Colon (tissue), 2 donors: Measurements from ENCODE around the gene ZGPAT.

Experiments
- FAIRE-seq: peaks from 2 replicates; lab custom pipeline; 2012; peaks lifted over from hg19 to GRCh38; lab: Jason Lieb, UNC
- donor health status: control.
- donor health status: control.

Gene ZGPAT

DNA sequence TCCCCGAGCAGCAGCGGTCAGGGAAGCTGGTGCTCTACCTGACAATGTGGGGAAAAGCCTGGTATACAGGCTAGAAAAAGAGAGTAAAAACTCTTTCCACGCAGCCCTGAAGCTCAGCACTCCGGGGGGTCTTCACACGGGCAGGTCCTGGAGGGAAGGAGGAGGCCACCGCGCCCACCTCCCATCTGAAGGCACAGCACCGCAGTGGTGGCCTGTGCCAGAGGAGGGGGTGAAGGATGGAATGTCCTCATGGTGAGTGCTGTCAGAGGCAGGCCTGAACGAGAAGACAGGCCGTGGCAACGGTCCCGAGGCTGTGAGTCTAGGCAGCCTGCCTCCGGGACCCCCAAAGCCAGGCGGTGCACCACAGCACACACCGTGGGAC, 37.6 kb downstream of the ZGPAT start:
- no peak for FAIRE-seq

DNA sequence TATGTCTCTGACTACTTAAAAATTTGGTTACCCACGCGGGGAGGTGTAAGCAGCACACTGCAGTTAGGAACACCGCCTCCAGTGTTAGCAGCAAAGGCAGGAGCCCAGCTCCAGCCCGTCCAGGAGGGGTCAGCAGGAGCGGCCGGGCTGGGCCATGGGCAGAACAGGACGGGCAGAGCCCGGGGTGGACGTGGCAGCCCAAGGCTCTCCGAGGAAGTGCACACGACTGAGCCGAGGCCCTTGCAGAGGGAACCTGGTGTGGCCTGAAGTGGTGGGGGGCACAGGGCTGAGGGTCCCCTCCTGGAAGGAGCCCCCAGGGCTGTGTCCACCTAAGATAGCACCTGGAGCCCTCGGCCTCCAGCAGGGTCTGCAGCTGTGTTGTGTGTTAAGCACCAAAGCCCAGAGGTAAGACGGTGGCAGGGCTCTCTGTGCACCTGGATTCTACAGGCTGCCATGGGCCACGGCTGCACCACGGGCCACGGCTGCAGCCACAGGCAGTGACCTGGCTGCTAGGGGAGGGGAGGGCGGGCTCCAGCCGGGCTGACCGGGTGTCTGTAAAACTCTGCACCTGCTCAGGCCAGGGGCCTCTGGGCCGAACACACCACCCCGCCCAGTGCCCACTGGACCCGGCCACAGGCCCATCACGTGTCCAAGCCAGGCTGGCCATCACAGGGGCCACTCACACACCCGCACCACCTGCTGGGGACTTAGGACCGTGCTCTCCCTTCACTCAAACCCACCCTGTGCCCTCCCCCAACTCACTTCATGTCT, 38.3 kb downstream of the ZGPAT start:
- FAIRE-seq: no peak

DNA sequence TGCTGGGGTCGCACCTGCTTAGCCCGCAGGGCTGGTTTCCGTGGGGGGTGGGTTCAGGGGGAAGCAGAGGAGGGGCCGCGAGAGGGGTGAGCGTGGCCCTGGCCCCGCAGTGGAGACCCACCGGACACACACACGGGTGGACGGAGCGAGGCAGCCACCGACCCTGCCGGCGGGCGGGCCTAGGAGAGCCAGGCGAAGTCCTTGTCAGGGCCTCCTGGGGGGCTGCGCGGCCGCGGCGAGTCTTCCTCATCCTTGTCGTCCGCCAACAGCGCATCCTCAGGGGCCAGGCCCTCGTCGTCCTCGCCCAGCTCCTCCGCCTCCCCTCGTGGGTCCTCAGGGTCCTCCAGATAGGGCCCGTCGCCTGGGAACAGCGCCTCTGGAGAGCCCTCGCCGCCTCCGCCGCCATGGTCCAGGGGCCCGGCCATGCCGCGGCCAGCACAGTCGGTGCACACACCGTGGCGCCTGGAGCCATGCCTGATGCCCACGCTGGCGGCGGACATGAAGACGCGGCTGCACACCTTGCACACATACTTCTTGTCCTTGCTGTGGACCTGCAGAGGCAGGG, 39.0 kb downstream of the ZGPAT start:
- FAIRE-seq: no peak

DNA sequence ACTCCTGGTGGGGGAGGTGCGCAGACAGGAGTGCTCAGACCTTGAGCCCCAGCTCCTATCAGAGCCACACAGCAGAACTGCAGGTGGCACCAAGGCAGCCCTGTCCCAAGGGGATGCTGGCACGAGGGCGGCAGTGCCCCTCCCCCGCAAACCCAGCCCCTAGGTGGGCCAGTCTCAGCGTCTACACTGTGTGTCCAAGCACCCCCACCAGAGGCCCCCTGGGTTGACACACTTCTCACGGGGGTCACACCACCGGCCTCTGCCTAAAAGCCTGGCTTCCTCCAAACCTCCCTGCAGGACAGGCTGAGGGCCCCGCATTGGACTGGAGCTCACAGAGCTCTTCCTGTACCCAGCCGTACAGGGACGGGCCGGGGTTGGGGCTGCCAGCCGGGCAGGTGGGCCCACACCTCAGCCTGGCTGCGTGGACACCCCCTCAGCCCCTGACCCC, 39.8 kb downstream of the ZGPAT start:
- no peak for FAIRE-seq

DNA sequence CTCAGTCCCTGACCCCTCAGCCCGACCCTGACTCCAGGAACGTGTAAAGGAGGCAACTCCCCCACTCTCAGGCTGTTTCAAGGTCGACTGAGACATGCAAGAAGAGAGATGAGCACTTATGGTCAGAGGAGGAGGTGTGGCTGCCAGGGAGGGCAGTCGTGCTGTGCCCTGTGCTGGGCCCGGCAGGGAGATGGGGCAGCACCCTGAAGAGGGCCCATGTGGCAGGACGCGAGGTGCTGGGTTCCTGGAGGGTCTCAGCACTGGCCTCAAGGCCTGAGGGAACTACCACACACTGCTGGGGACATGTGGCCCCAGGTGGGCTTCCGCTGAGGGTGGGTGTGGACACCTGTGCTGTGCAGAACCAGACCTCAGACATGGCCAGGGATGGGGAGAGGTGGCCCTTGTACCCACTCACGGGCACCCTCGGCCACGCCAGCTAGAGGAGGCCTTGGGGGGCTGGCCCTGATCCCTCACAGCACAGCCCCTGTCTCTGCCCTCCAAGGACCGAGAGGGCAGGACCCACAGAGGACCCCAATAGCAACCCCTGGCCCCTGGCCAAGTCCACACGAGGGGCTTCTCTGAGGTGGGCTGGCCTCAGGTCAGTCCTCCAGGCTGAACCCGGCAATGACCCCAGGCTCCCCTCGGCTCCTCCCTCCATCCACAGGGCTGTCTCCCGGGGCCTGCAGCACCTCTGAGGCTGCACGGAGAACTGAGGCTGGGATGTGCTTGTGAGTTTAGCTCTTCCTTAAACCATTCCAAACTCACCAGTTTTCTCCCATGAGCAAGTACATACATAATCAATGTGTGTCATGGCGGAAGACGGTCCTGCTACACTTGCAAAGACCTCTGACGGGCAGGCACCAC, 40.5 kb downstream of the ZGPAT start:
- FAIRE-seq: no peak

DNA sequence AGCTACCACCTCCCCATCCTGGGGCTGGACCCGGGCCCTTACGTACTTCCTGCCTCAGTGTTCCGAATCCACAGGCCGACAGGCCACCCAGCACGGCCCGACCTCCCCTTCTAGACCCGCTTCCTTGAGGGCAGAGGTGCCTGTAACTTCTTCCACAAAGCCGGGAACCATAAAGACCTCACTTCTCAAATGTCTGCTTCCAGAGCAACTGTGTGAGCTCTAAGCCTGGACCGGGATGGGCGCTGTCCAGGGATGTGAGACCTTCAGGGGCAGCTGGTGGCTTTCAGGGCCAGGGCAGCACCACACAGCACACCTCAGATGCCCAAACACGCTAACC, 41.1 kb downstream of the ZGPAT start:
- FAIRE-seq: no peak

DNA sequence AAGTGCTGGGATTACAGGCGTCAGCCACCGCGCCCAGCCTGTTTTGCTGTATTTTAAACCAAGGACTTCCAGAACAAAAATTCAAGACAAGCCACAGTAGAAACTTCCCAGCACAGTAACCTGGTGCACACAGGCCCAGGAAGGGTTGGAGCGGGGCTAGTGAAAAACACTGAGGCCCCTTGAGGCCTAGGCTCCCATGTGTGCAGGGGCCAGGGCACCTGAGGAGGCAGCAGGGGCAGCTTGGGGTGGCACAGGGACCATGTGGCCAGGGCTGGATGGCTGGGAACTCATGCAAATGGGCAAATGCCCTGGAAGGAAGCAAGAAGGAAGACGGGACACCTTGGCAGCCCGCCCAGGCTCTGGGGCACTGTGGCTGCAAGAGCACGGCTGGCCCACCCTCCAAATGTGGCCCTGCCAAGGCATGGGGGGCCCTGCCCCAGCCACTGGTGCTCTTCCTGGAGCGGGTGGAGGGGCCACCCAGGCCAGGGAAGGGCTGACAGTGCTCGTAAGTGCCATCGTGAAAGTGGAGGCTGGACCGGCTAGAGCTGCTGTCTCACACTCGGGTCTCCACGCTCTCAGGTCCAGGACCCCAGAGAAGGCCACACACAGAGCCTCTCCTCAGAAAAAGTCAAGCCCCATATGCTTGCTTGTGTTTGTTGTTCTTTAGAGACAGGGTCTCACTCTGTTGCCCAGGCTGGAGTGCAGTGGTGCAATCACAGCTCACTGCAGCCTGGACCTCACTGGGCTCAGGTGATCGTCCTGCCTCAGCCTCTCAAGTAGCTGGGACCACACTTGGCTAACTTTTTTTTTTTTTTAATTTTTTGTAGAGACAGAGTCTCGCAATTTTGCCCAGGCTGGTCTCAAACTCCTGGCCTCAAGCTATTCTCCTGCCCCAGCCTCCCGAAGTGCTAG, 42.0 kb downstream of the ZGPAT start:
- no peak for FAIRE-seq

DNA sequence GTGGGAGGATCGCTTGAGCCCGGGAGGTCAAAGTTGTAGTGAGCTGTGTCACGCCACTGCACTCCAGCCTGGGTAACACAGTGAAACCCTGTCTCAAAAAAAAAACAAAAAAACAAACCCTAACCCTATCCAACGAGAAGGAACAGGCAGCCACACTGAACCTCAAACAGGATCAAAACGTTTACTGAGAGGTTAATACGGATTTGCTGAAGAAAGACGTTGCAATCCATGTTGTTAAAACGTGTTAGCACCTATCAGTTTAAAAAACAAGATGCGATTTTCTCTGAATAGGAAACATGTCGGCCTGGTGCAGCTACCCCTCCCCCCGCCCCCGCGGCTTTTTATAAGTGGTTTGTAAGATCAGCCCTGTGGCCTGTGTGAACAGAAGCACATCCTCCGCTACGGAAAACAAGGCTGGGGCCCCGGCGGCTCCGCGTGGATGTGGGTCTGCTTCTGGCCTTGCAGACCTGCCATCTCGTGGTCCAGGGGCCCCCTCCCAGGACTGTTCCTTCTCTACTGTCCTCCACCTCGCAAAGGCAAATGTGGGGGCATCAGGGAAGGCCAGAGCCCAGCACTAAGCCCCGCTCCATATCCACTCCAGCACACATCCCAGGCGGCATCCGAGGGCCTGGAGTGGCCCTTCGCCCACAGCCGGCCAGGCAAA, 43.1 kb downstream of the ZGPAT start:
- no peak for FAIRE-seq

DNA sequence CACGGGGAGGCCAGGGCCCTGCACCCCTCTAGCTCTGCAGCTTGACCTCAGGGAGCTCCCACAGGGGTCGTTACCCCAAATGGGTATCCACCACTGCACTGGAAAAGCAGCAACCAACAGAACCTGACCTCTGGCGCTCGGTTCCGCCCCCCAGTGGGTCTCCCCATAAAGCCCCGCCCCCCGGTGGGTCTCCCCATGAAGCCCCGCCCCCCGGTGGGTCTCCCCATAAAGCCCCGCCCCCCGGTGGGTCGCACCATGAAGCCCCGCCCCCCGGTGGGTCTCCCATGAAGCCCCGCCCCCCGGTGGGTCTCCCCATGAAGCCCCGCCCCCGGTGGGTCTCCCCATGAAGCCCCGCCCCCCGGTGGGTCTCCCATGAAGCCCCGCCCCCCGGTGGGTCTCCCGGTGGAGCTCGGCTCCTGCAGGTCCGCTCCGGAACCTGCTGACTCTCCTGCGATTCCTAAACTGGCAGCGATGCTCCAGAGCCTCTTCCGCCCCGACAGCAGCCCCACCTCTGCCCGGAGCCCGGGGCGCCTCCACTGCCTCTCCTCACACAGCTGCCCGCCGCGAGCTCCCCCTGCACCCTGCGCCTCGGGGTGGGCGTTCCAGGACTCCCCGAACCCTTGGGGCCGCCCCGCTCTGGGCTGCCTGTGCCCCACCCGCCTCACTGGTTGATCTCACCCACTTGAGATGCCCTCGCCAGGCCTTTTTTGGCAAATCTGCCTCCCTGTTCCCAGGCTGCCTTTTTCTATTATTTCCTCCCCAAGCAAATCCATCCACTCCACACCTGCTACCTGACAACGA, 43.8 kb downstream of the ZGPAT start:
- no peak for FAIRE-seq

DNA sequence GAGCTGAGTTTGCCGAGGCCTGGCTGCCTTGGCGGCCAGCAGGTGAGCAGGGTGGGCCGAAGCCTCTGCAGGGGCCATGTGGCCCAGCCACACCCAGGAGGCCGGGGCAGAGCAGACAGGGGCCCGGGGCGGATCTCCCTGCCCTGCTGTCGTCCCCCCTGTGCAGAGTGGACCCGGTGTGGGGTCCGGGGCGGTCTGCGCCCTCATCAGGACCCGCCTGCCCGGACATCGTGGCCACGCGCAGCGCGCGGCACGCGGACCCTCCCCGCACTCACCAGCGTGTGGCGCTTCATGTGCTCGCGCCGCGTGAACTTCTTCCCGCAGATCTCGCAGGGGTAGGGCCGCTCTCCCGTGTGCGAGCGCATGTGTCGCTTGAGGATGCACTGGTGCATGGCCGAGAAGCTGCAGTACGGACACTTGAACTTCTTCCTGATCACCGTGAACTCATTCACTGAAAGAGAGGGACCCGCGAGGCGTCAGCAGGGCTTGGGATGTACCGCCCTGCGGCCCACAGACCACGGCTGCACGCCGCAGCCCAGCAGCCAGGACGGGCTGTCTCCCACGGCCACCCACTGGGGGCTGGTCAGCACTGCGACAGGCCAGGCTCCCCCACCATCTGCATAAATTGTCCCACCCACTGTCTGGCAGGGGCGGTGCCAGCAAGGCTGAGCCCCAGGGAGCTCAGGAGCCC, 44.7 kb downstream of the ZGPAT start:
- no peak for FAIRE-seq

DNA sequence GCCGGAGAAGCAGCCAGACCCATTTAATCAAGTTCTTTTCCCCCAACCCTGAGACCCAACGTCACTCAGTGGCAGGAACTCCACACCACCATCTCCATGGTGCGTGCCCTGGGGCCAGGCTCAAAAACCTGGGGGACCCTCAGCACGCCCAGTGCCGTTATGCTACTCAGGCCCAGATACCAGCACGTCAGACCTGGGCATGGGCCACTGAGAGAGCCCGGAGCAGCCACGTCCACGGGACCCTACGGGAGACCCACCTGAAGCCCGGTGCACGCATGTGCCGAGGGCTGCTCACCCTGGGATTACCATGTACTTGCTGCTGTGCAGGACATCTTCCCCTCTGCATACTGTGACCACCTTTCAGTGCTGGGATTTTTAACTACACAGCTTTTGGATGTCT, 45.5 kb downstream of the ZGPAT start:
- no peak for FAIRE-seq

DNA sequence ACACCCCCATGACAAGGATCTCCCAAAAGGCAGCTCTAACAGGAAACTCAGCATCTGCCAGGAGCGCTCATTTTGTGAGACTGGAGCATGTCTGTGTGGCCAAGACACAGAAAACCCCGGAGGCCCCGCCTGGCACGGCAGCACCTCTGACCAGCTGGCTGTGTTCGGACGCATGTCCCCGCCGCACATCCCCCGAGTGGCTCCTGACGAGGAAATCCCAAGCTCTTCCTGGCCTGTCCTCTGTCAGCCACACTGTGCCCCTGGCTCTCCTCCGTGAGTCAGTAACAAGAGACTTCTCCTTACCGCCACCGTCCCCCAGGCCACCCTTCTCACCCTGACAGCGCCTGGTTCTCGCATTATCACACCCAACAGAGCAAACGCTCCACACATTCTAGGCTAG, 46.2 kb downstream of the ZGPAT start:
- no peak for FAIRE-seq

DNA sequence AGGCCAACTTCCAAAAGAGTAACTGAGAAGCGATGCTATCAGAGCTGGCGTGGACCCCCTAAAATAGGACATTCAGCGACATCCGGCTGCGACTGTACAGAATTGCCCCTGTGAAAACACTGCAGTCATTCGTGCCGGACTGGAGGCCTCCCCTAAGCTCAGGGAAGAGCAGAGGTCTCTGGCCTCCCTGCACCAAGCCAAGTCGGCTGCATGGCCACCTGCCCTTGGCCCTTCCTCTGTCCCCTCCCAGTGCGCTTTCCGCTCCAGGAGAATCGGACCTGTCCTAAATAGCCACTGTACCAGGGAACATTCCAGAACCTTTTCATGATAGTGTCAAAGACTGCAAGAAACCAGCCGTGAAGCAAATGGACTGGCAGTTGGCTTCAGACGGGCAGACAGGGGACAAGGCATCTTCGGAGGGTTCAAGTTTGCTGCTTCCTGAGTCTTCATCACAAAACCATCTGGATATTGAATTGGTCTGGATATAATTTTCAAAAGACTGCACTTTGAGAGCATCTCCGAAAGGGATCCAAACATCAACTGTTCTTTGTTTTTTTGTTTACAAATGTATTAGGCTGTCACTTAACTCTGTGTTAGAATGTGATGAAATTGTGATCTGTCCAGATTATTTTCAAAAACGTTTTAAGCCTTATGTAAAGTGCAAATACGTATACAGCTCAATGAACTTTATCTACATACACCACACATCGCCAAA, 48.3 kb downstream of the ZGPAT start:
- no peak for FAIRE-seq

DNA sequence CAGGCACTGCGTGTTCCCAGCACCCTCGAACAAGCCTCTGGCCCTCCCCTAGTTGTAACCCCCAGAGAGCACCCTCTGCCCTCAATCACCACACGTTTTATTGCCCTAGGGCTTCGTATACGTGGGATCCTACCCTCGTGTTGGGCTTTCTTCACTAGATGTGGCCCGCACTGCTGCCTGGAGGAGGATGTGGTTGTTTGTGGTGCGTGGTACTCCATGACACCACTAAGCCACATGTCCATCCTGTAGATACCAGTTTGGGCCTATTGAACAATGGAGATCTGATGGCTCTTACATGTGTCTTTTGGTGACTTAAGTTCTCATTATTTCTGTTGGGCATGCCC, 48.8 kb downstream of the ZGPAT start:
- FAIRE-seq: no peak

DNA sequence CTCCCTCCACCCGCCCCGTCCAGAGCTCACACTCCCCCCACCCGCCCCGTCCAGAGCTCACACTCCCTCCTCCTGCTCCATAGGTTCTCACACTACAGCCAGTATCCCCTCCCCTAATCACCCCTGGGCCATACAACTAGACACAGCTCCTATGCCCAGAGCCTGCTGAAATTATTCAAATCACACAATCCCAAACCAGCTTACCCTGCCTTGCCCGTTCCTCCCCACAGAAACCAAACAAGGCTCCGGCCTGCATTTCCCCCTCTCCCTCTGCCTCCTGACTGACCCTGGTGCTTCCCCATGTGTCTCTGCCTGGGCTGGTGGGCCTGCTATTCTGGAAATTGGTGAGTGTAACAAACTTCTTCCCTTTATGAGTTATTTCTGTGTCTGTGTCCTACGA, 50.3 kb downstream of the ZGPAT start:
- no peak for FAIRE-seq

DNA sequence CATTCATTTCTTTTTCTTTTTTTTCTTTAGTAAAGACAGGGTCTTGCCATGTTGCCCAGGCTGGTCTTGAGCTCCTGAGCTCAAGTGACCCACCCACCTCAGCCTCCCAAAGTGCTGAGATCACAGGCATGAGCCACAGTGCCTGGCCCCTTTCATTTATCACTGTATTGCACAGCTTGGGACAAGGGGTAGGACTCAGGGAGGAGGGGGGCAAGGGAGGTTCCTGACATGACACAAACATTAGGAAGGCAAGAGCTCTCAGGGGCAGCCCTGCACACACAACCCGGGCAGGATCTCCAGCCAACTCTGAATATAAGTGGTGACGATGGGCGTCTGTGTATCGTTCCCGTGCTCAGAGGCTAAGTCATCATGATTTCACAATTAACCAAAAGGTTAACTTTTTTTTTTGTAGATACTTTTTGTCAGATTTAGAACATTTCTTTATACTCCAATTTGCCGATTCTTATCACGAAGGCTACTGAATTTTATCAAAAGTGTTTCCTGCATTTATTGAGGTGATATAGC, 51.6 kb downstream of the ZGPAT start:
- FAIRE-seq: no peak

DNA sequence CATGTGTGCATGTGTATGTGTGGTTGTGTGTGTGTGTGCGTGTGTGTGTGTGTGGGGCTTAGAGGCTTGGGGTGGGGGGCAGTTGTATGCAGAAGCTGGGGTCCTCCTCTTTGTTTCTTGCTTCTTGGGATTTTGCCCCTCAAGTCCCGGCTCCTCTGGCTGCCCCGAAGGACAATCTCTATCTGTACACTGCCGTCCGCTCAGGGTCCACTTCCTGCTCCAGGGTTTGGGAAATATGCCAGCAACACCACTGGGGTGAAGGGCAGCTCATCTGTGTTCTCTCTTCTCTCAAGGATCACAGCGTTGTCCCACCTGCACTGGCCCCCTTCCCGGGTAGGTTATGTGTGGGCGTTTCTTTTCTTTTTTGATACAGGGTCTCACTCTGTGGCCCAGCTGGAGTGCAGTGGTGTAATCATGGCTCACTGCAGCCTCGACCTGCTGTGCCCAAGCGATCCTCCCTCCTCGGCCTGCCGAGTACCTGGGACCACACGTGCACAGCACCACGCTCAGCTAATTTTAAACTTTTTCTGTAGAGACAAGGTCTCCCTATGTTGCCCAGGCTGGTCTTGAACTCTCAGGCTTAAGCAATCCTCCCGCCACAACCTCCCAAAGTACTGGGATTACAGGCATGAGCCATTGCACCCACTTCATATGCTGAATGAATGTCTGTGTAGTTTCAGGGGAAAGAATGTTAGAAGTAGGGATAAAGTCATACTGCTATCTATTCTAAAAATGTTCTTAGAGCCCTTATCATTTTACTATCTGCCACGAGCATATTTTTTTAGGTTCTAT, 57.4 kb downstream of the ZGPAT start:
- no peak for FAIRE-seq

DNA sequence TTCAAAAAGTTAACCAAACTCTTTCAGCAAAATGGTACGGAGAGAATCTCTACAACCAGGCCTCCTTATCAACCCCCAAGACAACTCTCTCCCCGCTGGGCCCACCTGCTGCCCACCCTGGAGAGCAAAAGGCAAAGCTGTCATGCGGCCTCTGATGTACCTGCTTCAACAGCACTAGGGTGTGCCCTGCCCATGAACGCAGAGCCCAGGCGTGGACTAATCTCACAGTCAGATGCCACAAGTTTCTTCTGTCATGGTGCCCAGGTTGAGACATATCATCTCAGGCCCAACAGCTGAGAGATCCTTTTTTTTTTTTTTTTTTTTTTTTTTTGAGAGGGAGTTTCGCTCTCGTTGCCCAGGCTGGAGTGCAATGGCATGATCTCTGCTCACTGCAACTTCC, 58.1 kb downstream of the ZGPAT start:
- FAIRE-seq: no peak
